Spinal cord (tissue), 10 donors: ENCODE measurements around the gene TRPT1. TPM values are rescaled to one million over a fixed set of nuclear protein-coding genes. Genes with fewer than 3 reads are reported as not detected.
A peak's percentile ranks its signal among the peaks of the same experiment; 100 is the strongest.
"Not testable (repeated sequence)": the region's sequence is repeated elsewhere in the genome, so short reads cannot be mapped to it uniquely, and the experiment has no call there.

Experiments
- DNase-seq, 6 donors: peaks; one replicate each; pipeline versions ENCODE4 v3.0.0 to v3.0.0-alpha.2; 2013 to 2015; ENCODE audit warnings: low spot score in 6 of 6, low read depth in 4 of 6
- H3K27ac ChIP-seq: one replicate; pipeline ENCODE4 v1.5.1; 2013; ENCODE audit warnings: low read depth, low read length, control low read depth
- H3K27me3 ChIP-seq: one replicate; pipeline ENCODE4 v1.6.1; 2013; ENCODE audit warnings: low read length; ENCODE audit not compliant: control insufficient read depth, insufficient read depth
- H3K36me3 ChIP-seq: one replicate; pipeline ENCODE4 v1.6.1; 2013; ENCODE audit warnings: low read length; ENCODE audit not compliant: control insufficient read depth, insufficient read depth
- H3K4me1 ChIP-seq: one replicate; pipeline ENCODE4 v1.6.1; 2013; ENCODE audit warnings: low read length; ENCODE audit not compliant: control insufficient read depth, insufficient read depth
- H3K4me3 ChIP-seq: one replicate; pipeline ENCODE4 v1.5.1; 2013; ENCODE audit warnings: low read depth, low read length, control low read depth
- H3K9me3 ChIP-seq: one replicate; pipeline ENCODE4 v1.6.1; 2013; ENCODE audit warnings: low read length; ENCODE audit not compliant: control insufficient read depth, insufficient read depth
- whole genome bisulfite sequencing: methylation state at CpG from one replicate; pipeline ENCODE4 v1.1.5; 2013; ENCODE audit warnings: missing lambda C conversion rate; ENCODE audit not compliant: insufficient coverage; 5-methylcytosine and 5-hydroxymethylcytosine counted together
- polyA plus RNA-seq, 2 donors: library from polyadenylated mRNA; unstranded; fragments of 120-200 nt; gene quantifications; one replicate each; pipeline ENCODE4 v1.2.1, GENCODE V29; 2013; ENCODE audit not compliant: insufficient read length in 2 of 2
- total RNA-seq, 2 donors: library from RNA; depleted of rRNA in 1 of 2; stranded (reverse); fragments of 120-200 nt in 1 of 2; fragments of >200 nt in 1 of 2; gene quantifications; one replicate each; pipeline versions ENCODE4 v1.2.3 to v1.2.4, GENCODE V29; 2013 to 2014
- donor health status: healthy.

Gene TRPT1
- total and polyA plus RNA-seq, 4 donors, result 10.0 to 45.6 (median 41.7) TPM

DNA sequence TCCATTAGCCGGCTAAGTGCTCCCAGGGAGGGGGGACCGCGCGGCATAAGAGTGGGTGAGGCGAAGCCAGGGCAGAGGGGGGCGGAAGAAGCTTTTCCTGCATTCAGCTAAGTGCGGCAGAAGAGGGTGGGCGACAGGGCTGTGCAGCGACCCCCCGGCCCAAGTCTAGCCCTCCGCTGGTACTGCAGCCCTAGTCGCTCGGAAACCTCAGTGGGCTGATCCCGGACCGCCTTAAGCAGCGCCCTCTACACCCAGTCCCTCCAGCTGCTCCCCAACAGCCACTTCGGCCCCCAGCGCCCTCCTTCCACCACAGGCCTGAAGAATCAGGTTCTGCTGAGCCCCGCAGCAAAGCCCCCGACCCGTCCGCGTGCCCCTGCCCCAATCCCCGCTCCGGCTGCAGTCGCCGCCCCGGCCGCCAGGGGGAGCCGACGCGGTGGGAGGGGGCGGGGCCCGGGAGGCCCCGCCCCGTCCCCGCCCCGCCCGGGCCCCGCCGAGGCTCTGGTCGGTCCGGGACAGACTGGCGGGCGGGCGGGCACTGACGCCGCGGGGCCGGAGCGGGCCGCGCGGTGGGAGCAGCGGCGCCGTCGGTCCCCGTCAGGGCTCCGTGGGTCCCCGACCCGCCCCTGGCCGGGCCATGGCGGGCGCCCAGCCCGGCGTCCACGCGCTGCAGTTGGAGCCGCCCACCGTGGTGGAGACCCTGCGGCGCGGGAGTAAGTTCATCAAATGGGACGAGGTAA is 25.2 kb upstream of the TRPT1 start, which contains the start of gene PLCB3:
PLCB3 (plus strand) TSS at position 515 of the 737 bp plus-strand sequence; CDS start at position 635, 120 bp downstream.
- peaks cover 21% of the 10 kb centered on the region for H3K36me3 ChIP-seq
- WGBS, result under 1% methylated on average over 75 of the region's 75 CpGs
- H3K27ac ChIP-seq, result peak within 1 kb of the TSS; percentile 29
- H3K9me3 ChIP-seq, result no peaks in the 10 kb centered on the region
- peak within 1 kb of the TSS; percentile 53 for H3K4me3 ChIP-seq
- peak in 1 of 6 donors; percentile 65 for DNase-seq
- H3K4me1 ChIP-seq, result peaks cover 54% of the 10 kb centered on the region
- H3K27me3 ChIP-seq, result peaks cover 6% of the 10 kb centered on the region

DNA sequence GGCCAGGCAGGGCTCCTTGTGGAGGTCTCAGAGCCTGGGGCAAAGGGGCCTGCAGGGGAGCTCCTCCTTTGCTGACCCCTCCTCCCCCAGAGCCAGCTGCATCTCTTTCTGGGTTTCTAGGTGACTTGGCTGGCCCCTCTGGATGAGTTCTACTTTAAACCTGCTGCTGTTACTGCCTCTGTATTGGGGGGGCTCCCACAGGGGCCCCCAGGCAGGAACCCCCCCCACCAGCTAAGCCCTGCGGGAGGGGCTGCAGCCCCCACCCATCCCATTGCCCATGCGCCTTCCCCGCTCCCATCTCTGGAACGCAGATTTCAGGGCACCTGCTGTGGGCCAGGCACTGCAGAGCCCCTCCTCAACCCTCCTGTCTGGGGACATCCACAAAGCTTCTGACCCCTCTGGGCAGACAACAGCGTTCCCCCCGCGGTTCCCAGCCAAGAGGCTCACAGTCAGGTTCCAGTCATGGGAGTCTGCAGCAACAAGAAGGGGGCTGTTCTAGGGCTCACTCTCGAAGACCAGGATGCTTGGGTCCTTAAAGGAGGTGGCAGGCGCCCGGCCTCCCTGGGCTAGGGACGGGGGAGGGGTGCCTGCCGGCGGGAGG is 24.5 kb upstream of the TRPT1 start:
- DNase-seq, result no peak
- H3K27ac ChIP-seq, result no peak overlapping the region
- H3K9me3 ChIP-seq, result no peaks in the 10 kb centered on the region
- peaks cover 61% of the 10 kb centered on the region for H3K4me1 ChIP-seq
- peaks cover 14% of the 10 kb centered on the region for H3K36me3 ChIP-seq
- H3K4me3 ChIP-seq, result peak overlapping the region; percentile 52
- WGBS, result 17% methylated on average over 12 of the region's 13 CpGs
- H3K27me3 ChIP-seq, result peaks cover 6% of the 10 kb centered on the region

DNA sequence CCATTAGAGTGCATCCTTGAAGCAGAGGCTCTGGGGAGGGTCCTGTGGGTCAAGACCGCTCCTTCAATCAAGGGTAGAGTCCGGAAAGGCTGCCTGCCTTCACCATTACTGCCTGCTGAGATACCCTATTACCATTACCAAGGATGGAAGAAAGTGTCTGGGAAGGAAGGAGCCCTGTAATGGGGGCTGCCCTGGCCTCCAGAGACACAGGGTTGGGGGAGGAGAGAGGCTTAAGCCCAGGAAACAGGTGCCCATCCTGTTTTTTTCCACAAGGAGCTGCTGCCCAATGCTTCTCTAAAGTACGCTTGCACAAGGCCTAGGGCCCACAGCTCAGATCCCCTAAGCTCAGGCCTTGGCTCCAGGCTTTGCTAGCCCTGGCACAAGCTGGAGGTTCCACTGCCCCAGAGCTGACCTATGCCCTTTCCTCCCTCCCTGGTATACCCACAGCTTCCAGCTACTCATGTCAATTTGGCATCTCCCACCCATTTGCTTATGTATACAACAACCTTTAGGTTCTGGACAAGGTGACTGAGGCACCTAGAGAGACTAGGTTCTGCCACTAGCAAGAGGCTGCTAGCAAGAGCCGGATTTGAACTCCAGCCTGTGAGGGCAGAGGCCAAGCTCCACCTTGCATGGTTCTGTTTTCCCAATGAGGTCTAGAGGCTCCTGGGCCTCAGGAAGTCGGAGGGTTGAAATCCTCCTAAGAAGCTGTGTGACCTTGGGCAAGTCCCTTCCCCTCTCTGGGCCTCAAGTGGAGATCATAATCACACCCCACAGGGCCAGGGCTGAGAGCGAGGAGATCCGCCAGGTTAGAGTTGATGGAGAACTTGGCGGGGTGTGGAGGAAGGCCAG is 23.8 kb upstream of the TRPT1 start:
- no peak overlapping the region for H3K4me3 ChIP-seq
- H3K4me1 ChIP-seq, result peaks cover 68% of the 10 kb centered on the region
- peaks cover 6% of the 10 kb centered on the region for H3K27me3 ChIP-seq
- H3K9me3 ChIP-seq, result no peaks in the 10 kb centered on the region
- no peak for DNase-seq
- 93% methylated on average over 3 of the region's 8 CpGs for WGBS
- peaks cover 13% of the 10 kb centered on the region for H3K36me3 ChIP-seq
- H3K27ac ChIP-seq, result no peak overlapping the region

DNA sequence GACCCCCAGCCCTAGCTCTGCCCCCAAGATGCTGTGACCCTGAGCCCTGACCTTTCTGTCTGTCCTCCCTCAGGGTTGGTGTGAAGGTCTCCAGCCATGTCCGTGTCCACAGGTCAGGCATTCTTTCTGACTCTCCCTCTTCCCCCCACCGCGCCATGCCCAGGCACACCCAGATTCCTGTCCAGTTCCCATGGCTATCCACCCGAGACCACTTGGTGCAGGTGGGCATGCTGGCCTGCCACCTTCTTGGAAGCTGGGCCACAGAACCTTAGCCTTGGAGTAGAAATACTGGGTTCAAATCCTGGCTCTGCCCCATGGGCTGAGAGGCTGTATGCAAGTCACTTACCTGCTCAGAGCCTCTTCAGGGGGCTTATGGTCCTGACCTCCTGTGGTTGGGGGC is 23.1 kb upstream of the TRPT1 start:
- Histone ChIP-seq H3K4me3 (no peak overlapping the region), H3K27ac (no peak overlapping the region), H3K4me1 (peaks cover 71% of the 10 kb centered on the region), H3K27me3 (peaks cover 6% of the 10 kb centered on the region), H3K36me3 (peaks cover 13% of the 10 kb centered on the region), H3K9me3 (no peaks in the 10 kb centered on the region)
- DNase-seq, result no peak
- 86% methylated on average over 4 of the region's 4 CpGs for WGBS

DNA sequence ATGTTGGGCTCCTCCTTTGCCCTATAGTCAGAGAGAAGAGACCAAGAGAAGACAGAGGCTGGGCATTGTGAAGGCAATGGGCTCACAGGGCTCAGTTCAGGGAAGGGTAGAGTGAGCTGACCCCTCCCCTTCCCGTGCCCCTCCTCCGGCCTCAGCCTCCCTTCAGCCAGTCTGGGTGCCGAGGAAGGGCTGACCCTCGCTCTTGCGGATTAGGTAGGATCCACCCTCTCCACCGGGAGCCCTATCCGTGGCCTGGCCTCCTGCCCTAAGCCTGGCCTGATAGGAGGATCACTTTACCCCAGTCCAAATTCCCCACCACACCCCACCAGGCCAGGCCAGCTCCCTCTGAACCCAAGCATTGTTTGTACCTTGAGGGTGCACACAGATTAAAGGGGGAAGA is 22.6 kb upstream of the TRPT1 start:
- H3K27me3 ChIP-seq, result peaks cover 6% of the 10 kb centered on the region
- no peak overlapping the region for H3K4me3 ChIP-seq
- H3K27ac ChIP-seq, result no peak overlapping the region
- 77% methylated on average over 5 of the region's 7 CpGs for WGBS
- no peak for DNase-seq
- peaks cover 71% of the 10 kb centered on the region for H3K4me1 ChIP-seq
- peaks cover 18% of the 10 kb centered on the region for H3K36me3 ChIP-seq
- no peaks in the 10 kb centered on the region for H3K9me3 ChIP-seq

DNA sequence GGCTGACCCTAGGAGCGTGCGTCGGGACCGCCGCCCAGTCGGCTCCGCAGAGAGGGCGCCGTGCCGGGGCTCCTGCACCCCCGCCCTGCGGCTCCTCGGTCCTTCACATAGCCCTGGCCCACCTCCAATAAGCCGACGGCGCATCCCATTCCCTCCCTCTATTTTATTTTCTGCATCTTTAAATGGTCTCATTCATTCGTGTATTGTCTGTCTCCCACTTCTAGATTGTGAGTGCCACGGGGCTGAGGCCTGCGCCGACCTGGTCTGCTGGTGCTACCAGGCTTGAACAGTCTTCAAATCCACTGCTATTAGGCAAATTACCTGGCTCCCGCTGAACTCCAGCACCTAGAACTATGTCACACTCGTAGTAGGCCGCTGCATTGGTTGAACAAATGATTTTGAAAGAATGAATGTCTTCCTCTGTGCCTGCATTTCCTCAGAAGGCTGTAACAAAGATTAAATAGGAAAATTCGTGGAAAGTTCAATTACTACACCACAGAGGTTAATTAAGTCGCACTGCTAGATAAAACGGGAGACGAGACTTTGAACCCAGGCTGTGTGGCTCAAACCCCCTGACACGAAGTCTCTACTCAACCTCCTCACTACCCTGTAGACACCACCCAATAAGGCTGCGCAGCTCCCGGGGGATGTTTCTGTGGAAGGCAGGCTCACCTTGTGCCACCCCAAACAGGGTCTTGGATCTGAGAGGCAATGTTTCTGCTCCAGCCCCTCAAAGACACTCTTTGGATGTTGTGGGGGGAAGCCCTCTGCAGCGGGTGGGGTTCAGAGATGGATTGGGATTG is 21.9 kb upstream of the TRPT1 start:
- Histone ChIP-seq H3K36me3 (peaks cover 24% of the 10 kb centered on the region), H3K27ac (peak overlapping the region; percentile 97), H3K27me3 (peaks cover 6% of the 10 kb centered on the region), H3K4me1 (peaks cover 71% of the 10 kb centered on the region), H3K4me3 (peak overlapping the region; percentile 85), H3K9me3 (no peaks in the 10 kb centered on the region)
- DNase-seq, result no peak
- WGBS, result 23% methylated on average over 24 of the region's 31 CpGs

DNA sequence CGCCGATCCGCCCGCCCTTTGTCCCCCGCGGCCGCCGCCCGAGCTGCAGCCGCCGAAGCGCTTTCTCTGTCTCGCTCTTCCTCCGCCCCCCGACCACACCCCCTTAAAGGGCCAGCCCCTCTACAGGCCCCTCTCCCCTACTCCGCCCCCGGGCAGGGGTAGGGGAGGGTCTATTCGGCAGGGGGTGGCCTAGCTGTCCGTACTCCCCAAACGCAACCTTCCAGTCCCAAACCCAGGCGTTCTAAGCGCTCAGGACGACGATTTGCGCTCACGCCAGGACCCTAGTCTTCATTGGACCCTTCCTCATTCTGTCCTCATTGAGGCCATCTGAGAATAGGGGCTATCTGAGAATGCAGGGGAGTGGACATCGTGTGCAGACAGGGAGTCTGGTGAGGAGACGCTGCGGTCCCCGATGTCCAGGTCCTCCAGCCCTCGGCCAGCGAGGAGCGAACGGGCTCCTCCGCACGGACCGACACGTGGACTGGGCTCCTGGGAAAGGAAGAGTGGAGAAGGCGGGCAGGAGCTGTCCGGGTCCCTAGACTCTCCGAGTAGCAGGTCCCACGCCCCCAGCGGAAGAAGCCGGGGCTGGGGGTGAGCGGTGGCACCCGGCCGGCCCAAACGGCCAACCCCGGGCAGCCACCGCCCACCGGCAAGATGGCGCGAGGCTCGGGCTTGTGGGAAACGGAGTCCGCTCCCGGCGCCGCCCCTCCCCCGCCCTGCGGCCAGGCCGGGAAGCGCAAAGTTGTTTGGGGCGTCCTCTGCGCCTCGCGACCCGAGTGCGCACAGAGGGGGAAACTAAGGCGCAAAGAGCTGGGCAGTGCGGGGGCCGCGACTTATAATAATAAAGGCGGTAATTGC is 21.1 kb upstream of the TRPT1 start, which contains the start of gene PPP1R14B:
PPP1R14B (minus strand) TSS at position 73 of the 858 bp plus-strand sequence. CDS start 270 bp downstream, outside the sequence.
- DNase-seq, result peak in 5 of 6 donors; percentile 58 to 96 (median 81)
- H3K4me1 ChIP-seq, result peaks cover 71% of the 10 kb centered on the region
- peaks cover 6% of the 10 kb centered on the region for H3K27me3 ChIP-seq
- no peaks in the 10 kb centered on the region for H3K9me3 ChIP-seq
- peak within 1 kb of the TSS; percentile 97 for H3K27ac ChIP-seq
- H3K4me3 ChIP-seq, result peak within 1 kb of the TSS; percentile 85
- H3K36me3 ChIP-seq, result peaks cover 32% of the 10 kb centered on the region
- WGBS, result under 1% methylated on average over 51 of the region's 74 CpGs

DNA sequence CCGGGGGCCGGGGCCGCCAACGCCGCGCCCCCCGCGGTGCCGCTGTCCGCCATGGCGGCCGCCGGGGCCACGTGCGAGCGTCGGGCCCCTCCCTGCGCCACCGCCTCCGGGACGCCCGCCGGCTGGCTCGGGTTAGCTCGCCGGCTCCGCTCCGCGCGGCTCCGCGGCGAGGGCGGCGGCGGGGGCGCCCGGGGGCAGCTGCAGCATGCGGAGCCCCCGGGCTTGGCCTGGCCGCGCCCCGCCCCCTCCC is 20.6 kb upstream of the TRPT1 start:
- H3K27ac ChIP-seq, H3K9me3 ChIP-seq, H3K27me3 ChIP-seq, DNase-seq: not testable (repeated sequence)
- WGBS, result 0% methylated on average over 40 of the region's 43 CpGs
- H3K4me1 ChIP-seq, result peaks cover 71% of the 10 kb centered on the region
- peaks cover 37% of the 10 kb centered on the region for H3K36me3 ChIP-seq
- H3K4me3 ChIP-seq, result peak overlapping the region; percentile 62
